HCT116 (cell line): ENCODE measurements around the gene RBM20. TPM values are rescaled to one million over a fixed set of nuclear protein-coding genes. Genes with fewer than 3 reads are reported as not detected.

Experiments used
- ATAC-seq: fragments of 200-7000 bp; cut with Tn5 transposase; 2 replicates; pipeline ENCODE4 v1.9.1; 2020; ENCODE audit warnings: mild to moderate bottlenecking, moderate library complexity
- BruUV-seq: library from RNA; stranded (reverse); fragments of 400-500 nt; replicated peaks from 2 replicates; lab custom pipeline; 2021; lab: Mats Ljungman, UMichigan
- CTCF ChIA-PET: fragments of 300-600 bp; sonication (Branson Sonifier 250); formaldehyde crosslinking; loops from one replicate; lab custom pipeline; 2021; ENCODE audit warnings: antibody characterized with exemption; lab: Charles Lee
- POLR2A ChIA-PET: fragments of 300-600, 350-600 bp; sonication (Branson Sonifier 250); formaldehyde crosslinking; loops from one replicate; lab custom pipeline; 2021; ENCODE audit warnings: antibody characterized with exemption; lab: Charles Lee
- RAD21 ChIA-PET, 2 experiments: fragments of 300-600 bp; sonication (Branson Sonifier 250); formaldehyde crosslinking; loops; one replicate each; lab custom pipeline; 2023; ENCODE audit warnings: low total read pairs in 2 of 2; ENCODE audit not compliant: uncharacterized antibody in 2 of 2, unreplicated experiment in 2 of 2, low non-redundant PET in 1 of 2; lab: Charles Lee
- DNase-seq: peaks from one replicate; pipeline ENCODE4 v3.0.0-alpha.2; 2010; ENCODE audit warnings: low read depth, low spot score
- H2AFZ ChIP-seq: fragments of 200-600 bp; shearing (Covaris generic), sonication (generic); 2 replicates; pipeline ENCODE4 v1.6.1; 2017; ENCODE audit warnings: low read depth, mixed run types, mixed read lengths, antibody characterized with exemption, low read length; ENCODE audit not compliant: poor library complexity, severe bottlenecking
- H3K27ac ChIP-seq: 2 replicates; pipeline ENCODE4 v1.5.1; 2012; ENCODE audit warnings: low read depth, low read length
- H3K27me3 ChIP-seq: fragments of 200-600 bp; sonication (generic); 2 replicates; pipeline ENCODE4 v1.6.1; 2016; ENCODE audit warnings: mixed run types, low read length, mixed read lengths; ENCODE audit not compliant: insufficient read depth
- H3K36me3 ChIP-seq, 2 experiments: fragments of 200-500 bp in 1 of 2; fragments of 200-600 bp in 1 of 2; sonication (Bioruptor generic) in 1 of 2; sonication (generic) in 1 of 2; 2 replicates each; pipeline versions ENCODE4 v1.5.1 to v1.6.1; 2014 to 2016; ENCODE audit warnings: low read length in 2 of 2, inconsistent platforms in 1 of 2, mixed read lengths in 1 of 2, mixed run types in 1 of 2; ENCODE audit not compliant: insufficient read depth in 2 of 2, control insufficient read depth in 1 of 2
- H3K4me1 ChIP-seq, 2 experiments: fragments of 200-600 bp in 1 of 2; sonication (generic) in 1 of 2; 2 replicates each; pipeline versions ENCODE4 v1.5.1 to v1.6.1; 2012 to 2017; ENCODE audit warnings: low read length in 2 of 2, inconsistent platforms in 1 of 2, mild to moderate bottlenecking in 1 of 2, mixed read lengths in 1 of 2, mixed run types in 1 of 2, moderate library complexity in 1 of 2; ENCODE audit not compliant: insufficient read depth in 2 of 2, control insufficient read depth in 1 of 2
- H3K4me2 ChIP-seq: fragments of 200-600 bp; sonication (generic); 2 replicates; pipeline ENCODE4 v1.6.1; 2017; ENCODE audit warnings: mixed run types, low read length, mixed read lengths
- H3K4me3 ChIP-seq, 2 experiments: fragments of 200-600 bp in 1 of 2; sonication (generic) in 1 of 2; replicated peaks in 1 of 2; 2 replicates each; pipeline ENCODE4 v1.5.1; 2011 to 2016; ENCODE audit warnings: low read length in 2 of 2, control low read depth in 1 of 2, low read depth in 1 of 2, mild to moderate bottlenecking in 1 of 2, mixed read lengths in 1 of 2, mixed run types in 1 of 2
- H3K79me2 ChIP-seq: fragments of 200-600 bp; sonication (generic); 2 replicates; pipeline ENCODE4 v1.6.1; 2017; ENCODE audit warnings: mild to moderate bottlenecking, mixed run types, low read length, moderate library complexity, mixed read lengths; ENCODE audit not compliant: insufficient read depth
- H3K9ac ChIP-seq: fragments of 200-600 bp; sonication (generic); 2 replicates; pipeline ENCODE4 v1.6.1; 2016; ENCODE audit warnings: low read length, mixed read lengths
- H3K9me2 ChIP-seq: fragments of 200-600 bp; sonication (generic), shearing (Covaris generic); 2 replicates; pipeline ENCODE4 v1.6.1; 2017; ENCODE audit warnings: mixed run types, mild to moderate bottlenecking, moderate library complexity; ENCODE audit not compliant: insufficient read depth
- H3K9me3 ChIP-seq, 2 experiments: fragments of 200-500 bp in 1 of 2; fragments of 200-600 bp in 1 of 2; sonication (Bioruptor generic) in 1 of 2; sonication (generic) in 1 of 2; 2 replicates each; pipeline ENCODE4 v1.6.1; 2014 to 2017; ENCODE audit warnings: low read length in 2 of 2, mixed read lengths in 2 of 2, inconsistent platforms in 1 of 2, low read depth in 1 of 2, mild to moderate bottlenecking in 1 of 2, mixed run types in 1 of 2, moderate library complexity in 1 of 2; ENCODE audit not compliant: control insufficient read depth in 1 of 2, insufficient read depth in 1 of 2
- H4K20me1 ChIP-seq: fragments of 200-600 bp; sonication (generic), shearing (Covaris generic); 2 replicates; pipeline ENCODE4 v1.6.1; 2017; ENCODE audit warnings: mixed run types, mild to moderate bottlenecking, moderate library complexity; ENCODE audit not compliant: insufficient read depth
- ATF3 ChIP-seq: IDR thresholded peaks from 2 replicates; pipeline ENCODE4 v1.6.1; 2012
- CBX3 ChIP-seq: IDR thresholded peaks from 2 replicates; pipeline ENCODE4 v1.6.1; 2012; ENCODE audit warnings: low read depth
- CTCF ChIP-seq, 3 experiments: fragments of 200-600 bp in 1 of 3; sonication (generic) in 1 of 3; IDR thresholded peaks in 2 of 3; conservative IDR thresholded peaks in 1 of 3; 2 replicates each; pipeline ENCODE4 v1.5.1; 2012 to 2017; ENCODE audit warnings: low read depth in 2 of 3, low read length in 2 of 3, antibody characterized with exemption in 1 of 3, borderline replicate concordance in 1 of 3, control low read depth in 1 of 3, mild to moderate bottlenecking in 1 of 3, mixed read lengths in 1 of 3, mixed run types in 1 of 3, moderate library complexity in 1 of 3; ENCODE audit not compliant: insufficient read depth in 1 of 3
- EGR1 ChIP-seq: IDR thresholded peaks from 2 replicates; pipeline ENCODE4 v1.6.1; 2012; ENCODE audit warnings: low read depth
- ELF1 ChIP-seq: IDR thresholded peaks from 2 replicates; pipeline ENCODE4 v1.6.1; 2012; ENCODE audit warnings: low read depth, borderline replicate concordance
- EZH2 ChIP-seq: fragments of 200-600 bp; sonication (generic); IDR thresholded peaks from 2 replicates; pipeline ENCODE4 v1.6.1; 2017; ENCODE audit warnings: antibody characterized with exemption, mixed run types
- EZH2phosphoT487 ChIP-seq: fragments of 200-600 bp; IDR thresholded peaks from 2 replicates; pipeline ENCODE4 v1.6.1; 2018; ENCODE audit warnings: antibody characterized with exemption, borderline replicate concordance
- JUND ChIP-seq: IDR thresholded peaks from 2 replicates; pipeline ENCODE4 v1.6.1; 2012
- MAX ChIP-seq: IDR thresholded peaks from 2 replicates; pipeline ENCODE4 v1.6.1; 2012
- POLR2A ChIP-seq: IDR thresholded peaks from 2 replicates; pipeline ENCODE4 v1.7.0; 2011; ENCODE audit warnings: borderline replicate concordance; ENCODE audit not compliant: insufficient read depth, insufficient read length; ENCODE audit errors: extremely low read depth
- POLR2AphosphoS5 ChIP-seq: IDR thresholded peaks from 2 replicates; pipeline ENCODE4 v1.6.1; 2011; ENCODE audit warnings: mild to moderate bottlenecking, low read depth, low read length, moderate library complexity
- RAD21 ChIP-seq: IDR thresholded peaks from 2 replicates; pipeline ENCODE4 v1.6.1; 2012; ENCODE audit warnings: low read depth, mild to moderate bottlenecking
- REST ChIP-seq: IDR thresholded peaks from 2 replicates; pipeline ENCODE4 v1.6.1; 2012; ENCODE audit warnings: low read depth
- SIN3A ChIP-seq: IDR thresholded peaks from 2 replicates; pipeline ENCODE4 v1.6.1; 2012; ENCODE audit warnings: low read depth
- SP1 ChIP-seq: IDR thresholded peaks from 2 replicates; pipeline ENCODE4 v1.6.1; 2012; ENCODE audit warnings: low read depth
- SRF ChIP-seq: IDR thresholded peaks from 2 replicates; pipeline ENCODE4 v1.6.1; 2012; ENCODE audit warnings: low read depth
- TCF7L2 ChIP-seq: IDR thresholded peaks from 2 replicates; pipeline ENCODE4 v1.7.0; 2011; ENCODE audit warnings: borderline replicate concordance, inconsistent platforms; ENCODE audit not compliant: insufficient read depth, insufficient read length; ENCODE audit errors: extremely low read depth
- YY1 ChIP-seq: IDR thresholded peaks from 2 replicates; pipeline ENCODE4 v1.6.1; 2011; ENCODE audit warnings: low read length, low read depth, moderate library complexity, mild to moderate bottlenecking; ENCODE audit not compliant: insufficient replicate concordance; ENCODE audit errors: extremely low read depth
- ZFX ChIP-seq: fragments of 450-650 bp; IDR thresholded peaks from 2 replicates; pipeline ENCODE4 v1.6.1; 2017
- ZNF274 ChIP-seq: fragments of 200-500 bp; sonication (Bioruptor generic); IDR thresholded peaks from 2 replicates; pipeline ENCODE4 v1.6.1; 2014; ENCODE audit warnings: mild to moderate bottlenecking, low read depth, low read length, inconsistent platforms
- intact Hi-C: fragments of 100-400 bp; cut with micrococcal nuclease; formaldehyde crosslinking; loops from 2 replicates; pipeline ENCODE4 v1.10.0; 2022
- total RNA-seq: library from RNA; stranded (reverse); gene quantifications from one replicate; pipeline ENCODE4 v1.2.1, GENCODE V29; 2021; ENCODE audit not compliant: unreplicated experiment

The RBM20 gene
- total RNA-seq, 1 experiment from 2014 or later: 2.0 TPM

GRCh38 chr10:110613996-110614495 lies 30.1 kb upstream of the RBM20 start (continued):
- TF ChIP-seq MAX (no peak), ELF1 (no peak)

GRCh38 chr10:110615057-110615747 lies 28.9 kb upstream of the RBM20 start:
- CTCF ChIA-PET: interaction anchor here (0.9 to 1.2 kb wide), 3 partner anchors 8 to 65 kb away, joined by 3 to 4 read pairs (median 3); no protein-coding TSS in a partner anchor
- Histone ChIP-seq H3K27ac (no peak overlapping the region), H3K36me3 (no peaks in the 10 kb centered on the region), H2AFZ (no peak overlapping the region), H3K9me3 (no peaks in the 10 kb centered on the region), H3K27me3 (0 out of 2 replicates have a peak, but pooled peaks cover 4% of the 10 kb centered on the region), H3K4me3 (no peak overlapping the region), H3K4me1 (0 out of 4 replicates have a peak, but pooled peaks cover 0 to 2% of the 10 kb centered on the region in 2 experiments), H3K4me2 (no peak overlapping the region), H3K79me2 (no peaks in the 10 kb centered on the region), H4K20me1 (no peaks in the 10 kb centered on the region), H3K9ac (no peak overlapping the region), H3K9me2 (no peaks in the 10 kb centered on the region)
- RAD21 ChIA-PET: no interaction called here
- POLR2A ChIA-PET: no interaction called here
- ATAC-seq: no peak
- no peak for DNase-seq
- no TSS peak for BruUV-seq
- intact Hi-C loops: loop anchor here (10.0 kb wide), 2 partner anchors 590 to 980 kb away; no protein-coding TSS in a partner anchor
- no peak for TF ChIP-seq ZNF274
- TF ChIP-seq MAX: no peak
- TF ChIP-seq SIN3A: no peak
- TF ChIP-seq POLR2A: no peak
- TF ChIP-seq RAD21: no peak
- TF ChIP-seq ZFX: no peak
- no peak for TF ChIP-seq SP1
- TF ChIP-seq EGR1: no peak
- TF ChIP-seq TCF7L2: no peak
- TF ChIP-seq ATF3: no peak
- TF ChIP-seq EZH2: no peak
- TF ChIP-seq JUND: no peak
- no peak for TF ChIP-seq SRF
- TF ChIP-seq POLR2AphosphoS5: no peak
- no peak for TF ChIP-seq REST
- TF ChIP-seq EZH2phosphoT487: no peak
- no peak for TF ChIP-seq CBX3
- TF ChIP-seq YY1: no peak
- TF ChIP-seq CTCF (IDR thresholded peaks at IDR 0.05 in 2 of 3, conservative IDR thresholded peaks at IDR 0.05 in 1 of 3; ENCODE audit: borderline replicate concordance in 1 of 3, insufficient read depth in 1 of 3, low read depth in 2 of 3, low read length in 2 of 3): no peak
